IPS DF 4.7 (cell line): ENCODE measurements around the gene HBS1L.
"Not testable (repeated sequence)": the region's sequence is repeated elsewhere in the genome, so short reads cannot be mapped to it uniquely, and the experiment has no call there.

Experiments
- DNase-seq: peaks from one replicate; pipeline ENCODE4 v3.0.0-alpha.2; 2013; ENCODE audit warnings: low spot score; ENCODE audit errors: extremely low read depth

Gene HBS1L

DNA sequence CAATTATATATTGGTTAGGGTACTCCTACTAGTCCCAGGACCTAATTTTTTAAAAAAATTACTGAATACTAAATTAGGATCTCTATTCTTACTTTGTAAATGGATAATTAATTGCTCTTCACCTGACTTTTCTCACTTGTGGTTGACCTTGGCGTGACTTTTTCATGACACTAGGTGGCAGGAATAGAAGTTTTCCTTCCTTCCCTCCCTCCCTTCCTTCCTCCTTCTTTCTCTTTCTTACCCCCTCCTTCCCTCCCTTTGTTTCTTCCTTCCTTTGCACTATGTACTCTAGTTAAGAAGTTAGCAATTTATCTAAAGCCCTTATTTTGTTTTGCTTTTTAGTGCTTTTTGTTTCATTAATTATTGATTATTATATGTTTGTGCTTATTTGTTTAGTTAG, 20.4 kb upstream of the HBS1L start:
- no peak for DNase-seq

DNA sequence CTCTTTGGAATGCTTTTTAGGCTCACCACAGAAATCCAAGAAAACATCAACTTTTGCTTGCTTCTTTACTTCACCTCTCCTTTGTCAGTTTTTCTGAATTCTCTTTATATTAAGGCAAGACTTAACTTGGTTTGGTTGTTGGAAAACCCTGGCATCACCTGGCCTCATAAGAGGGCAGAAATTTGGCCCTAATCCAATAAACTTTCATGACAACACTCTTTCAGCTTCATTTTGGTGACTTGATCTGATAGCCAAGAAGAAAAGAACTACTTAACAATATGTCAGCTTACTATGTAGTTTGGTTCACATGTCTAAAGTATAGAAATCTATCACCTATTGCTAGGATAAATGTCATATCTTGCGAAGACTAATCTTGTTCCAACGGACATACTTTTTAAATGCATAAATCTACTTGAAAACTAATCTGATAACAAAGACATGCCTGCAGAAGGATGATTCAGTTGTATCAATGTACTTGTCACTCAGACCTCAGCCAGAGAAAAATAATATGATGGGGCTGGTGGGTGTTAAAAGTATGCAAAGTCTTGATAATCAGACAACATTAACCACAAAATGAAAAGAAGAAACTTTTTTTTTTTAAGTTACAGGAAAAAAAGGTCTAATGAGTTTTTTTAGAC, 19.3 kb upstream of the HBS1L start:
- no peak for DNase-seq

DNA sequence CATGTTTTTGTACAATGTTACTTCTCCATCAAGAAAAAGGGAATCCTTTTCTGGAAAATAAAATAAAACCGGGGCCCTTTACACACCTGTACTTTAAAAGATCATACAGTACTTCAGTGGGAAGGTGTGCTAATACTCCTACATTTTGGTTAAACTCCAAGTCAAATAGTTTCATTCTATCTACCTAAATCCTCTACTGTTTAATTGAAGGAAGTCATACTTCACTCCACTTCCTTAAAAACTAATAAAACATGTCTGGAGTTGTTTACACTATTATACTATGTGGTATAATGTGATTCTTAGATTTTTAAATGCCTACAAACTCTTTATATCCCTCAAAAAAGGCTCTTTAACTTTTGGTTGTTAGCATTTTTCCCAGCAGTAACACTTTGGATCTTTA, 18.6 kb upstream of the HBS1L start:
- no peak for DNase-seq

DNA sequence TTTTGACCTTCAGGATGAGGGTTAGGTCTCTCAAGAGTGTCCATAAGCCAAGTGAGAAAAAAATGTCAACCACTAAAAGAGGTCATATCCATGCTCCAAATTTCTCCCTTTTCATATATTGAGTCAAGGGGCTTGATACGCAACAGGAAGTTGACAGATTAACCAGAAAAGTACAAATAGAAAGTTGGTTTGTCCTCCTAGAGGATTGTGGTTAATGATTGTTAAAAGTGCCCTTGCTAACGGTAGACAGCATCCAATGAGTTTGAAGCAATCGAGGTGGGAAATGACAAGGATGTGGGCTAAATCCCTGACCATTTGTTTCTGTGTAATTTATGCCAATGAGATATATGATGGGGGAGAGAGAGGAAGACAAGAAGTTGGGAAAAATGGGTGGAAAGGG, 18.1 kb upstream of the HBS1L start:
- DNase-seq = no peak

DNA sequence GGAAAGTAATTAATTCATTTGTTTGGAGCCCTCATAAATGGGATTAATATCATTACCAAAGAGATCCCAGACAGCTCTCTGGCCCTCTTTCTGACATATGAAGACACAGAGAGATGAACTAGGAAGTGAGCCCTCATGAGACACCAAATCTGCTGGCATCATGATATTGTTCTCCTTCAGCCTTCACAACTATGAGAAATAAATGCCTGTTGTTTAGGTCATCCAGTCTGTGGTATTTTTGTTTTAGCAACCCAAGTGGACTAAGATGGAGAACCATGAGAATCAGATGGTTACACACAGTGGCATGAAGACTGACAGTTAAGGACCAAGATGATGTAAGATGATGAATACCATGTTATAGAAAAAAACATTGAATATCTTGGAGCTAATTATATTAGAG, 16.9 kb upstream of the HBS1L start:
- DNase-seq = no peak

DNA sequence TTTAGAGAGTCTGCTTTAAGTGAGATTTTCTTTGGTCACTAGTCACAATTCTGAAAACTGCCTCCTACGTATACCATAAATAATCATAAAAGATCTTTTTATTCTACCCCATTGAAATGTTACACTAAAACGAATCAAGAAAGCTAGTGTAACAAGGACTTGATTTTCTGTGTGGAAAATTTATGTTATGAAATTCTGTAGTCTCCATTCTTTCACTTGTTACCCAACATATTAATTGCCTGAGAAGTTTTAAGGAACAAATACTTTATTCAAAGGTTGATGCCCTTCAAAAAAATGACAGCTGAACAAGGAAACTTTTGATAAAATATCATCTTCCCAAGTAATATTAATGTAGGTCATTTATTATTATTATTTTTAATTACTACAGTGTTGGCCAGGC, 13.3 kb upstream of the HBS1L start:
- DNase-seq = no peak

DNA sequence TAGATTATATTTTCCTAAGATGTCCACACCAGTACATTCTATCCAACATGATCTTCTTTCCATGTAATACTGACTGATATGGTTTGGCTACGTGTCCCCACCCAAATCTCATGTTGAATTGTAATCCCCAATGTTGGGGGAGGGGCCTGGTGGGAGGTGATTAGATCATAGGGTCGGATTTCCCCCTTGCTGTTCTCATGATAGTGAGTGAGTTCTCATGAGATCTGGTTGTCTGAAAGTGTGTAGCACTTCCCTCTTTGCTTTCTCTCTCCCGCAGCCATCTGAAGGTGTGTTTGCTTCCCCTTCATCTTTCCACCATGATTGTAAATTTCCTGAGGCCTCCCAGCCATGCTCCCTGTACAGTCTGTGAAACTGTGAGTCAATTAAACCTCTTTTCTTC, 12.2 kb upstream of the HBS1L start:
- DNase-seq = no peak

DNA sequence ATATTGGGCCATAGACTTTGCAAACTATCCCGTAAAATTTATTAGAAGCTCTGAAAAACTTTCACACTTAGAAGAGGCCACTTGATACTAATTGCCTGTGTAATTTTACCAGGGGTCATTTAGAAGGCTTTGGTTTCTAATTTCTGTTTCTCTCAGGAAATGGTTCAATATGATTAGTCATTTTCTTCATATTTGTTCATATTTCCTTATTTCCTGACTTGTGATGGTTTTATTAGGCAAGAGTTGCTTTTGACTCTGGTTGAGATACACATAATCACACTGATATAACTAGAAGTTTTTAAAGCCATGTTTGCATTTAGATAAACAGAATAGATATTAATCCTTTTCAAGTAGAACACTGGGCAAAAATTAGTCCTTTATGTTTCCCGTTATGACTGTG, 11.8 kb upstream of the HBS1L start:
- DNase-seq = no peak

DNA sequence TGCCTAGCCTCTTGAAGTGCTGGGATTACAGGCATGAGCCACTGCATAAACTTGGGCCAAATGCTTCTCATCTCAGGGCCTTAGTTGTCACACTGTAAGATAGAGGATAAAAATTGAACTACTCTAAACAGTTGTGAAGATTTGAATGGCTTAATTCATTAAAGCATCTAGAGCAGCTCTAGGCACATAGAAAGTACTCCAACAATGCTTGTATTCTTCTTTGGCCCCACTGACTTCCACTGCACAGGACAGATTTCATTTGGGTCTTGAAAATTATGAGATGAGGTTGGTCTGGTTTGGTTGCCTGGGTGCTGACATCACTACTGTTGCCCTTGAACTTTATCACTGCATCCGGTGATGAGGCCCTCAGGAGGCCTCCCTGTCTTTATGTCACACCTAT, 10.0 kb upstream of the HBS1L start:
- no peak for DNase-seq

DNA sequence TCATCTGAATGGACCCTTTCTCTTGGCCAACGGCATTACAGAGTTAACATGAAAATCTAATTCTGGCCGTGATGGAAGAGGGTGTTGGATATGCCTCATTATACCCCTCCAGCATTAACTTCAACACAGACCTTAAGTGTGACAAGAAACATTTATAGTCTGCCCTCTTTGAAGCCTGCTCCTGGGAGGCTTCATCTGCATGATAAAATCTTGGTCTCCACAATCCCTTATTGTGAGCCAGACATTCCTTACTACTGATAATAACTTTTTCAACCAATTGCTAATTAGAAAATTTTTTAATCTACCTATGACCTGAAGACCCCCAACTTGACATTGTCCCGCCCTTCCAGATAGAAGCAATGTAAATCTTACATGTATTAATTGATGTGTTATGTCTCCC, 9.3 kb upstream of the HBS1L start:
- no peak for DNase-seq

DNA sequence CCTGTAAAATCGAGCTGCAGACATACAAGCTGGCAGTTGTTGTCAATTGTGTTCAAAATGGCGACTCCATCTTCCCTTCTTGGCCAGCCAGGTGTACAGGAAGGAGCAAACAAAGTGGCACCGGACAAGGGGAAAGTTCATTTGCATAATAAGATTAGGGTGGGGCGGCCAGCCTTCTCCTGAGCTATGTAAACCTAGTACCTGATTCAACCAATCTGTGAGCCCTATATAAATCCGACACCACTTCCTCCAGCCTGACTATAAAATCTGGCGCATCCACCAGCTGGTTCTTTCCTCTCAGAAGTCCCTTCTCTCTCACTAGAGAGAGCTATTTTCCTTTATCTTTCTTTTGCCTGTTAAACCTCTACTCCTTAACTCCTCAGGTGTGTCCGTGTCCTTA, 8.1 kb upstream of the HBS1L start:
- DNase-seq = no peak

DNA sequence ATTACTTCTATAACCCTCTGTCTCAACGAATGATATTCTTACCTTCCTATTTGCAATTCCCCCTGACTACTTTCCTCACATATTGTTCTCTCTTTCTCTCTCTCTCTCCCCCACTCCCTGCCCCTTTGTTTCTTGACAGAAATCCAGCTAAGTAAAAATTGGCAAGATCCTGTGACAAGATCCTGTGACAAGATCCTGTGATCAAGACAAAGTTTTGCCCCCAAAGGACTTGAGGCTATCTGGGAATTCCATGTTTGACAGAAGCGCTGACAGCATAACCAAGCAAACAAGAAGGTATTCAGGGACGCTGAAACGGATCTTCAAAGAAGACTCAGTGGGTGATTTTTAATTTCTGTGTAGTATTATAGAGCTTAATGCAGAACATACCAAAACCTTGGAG, 5.5 kb upstream of the HBS1L start:
- no peak for DNase-seq

DNA sequence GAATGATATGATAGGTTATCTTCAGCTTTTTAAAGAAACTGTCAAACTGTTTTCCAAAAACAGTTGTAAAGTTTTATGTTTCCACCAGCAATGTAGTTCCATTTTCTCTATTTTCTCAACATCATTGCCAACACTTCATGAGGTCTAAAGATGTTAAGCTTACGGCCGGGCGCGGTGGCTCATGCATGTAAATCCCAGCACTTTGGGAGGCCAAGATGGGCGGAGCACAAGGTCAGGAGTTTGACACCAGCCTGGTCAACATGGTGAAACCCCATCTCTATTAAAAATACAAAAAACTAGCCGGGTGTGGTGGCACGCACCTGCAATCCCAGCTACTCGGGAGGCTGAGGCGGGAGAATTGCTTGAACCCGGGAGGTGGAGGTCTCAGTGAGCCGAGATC, 3.7 kb upstream of the HBS1L start:
- not testable (repeated sequence) for DNase-seq

DNA sequence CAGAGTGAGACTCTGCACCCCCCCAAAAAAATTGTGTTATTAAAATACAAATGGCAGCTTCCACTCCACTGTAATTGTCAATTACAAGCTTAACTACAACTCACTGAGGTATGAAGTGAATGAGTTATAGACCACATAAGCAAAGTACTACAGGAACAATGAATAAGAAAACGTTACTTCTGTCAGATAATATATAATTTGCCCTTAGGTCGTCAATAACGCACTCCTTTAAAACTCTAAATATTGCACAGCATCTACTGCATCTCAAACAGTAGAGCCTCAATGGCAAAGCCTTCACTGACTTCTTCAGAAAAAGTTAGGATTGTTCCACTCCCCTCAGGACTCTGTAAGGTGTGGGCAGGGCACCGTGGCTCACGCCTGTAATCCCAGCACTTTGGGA, 2.0 kb upstream of the HBS1L start:
- no peak for DNase-seq

DNA sequence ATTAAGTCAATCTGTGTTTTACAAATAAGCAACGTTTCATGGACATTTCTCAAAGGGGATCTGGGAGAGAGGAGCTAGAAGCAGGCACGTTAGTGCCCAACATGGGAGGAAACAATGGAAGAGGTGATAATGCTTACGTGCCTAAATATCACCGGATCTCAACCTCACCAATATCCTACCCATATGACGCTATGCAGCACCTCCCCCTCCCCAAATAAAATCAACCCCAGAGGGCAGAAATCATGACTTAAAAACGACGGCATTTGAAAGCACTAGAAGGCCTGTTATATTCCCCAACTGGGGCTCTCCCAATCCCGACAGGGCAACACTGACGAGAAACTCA, 425 bp downstream of the HBS1L start:
- no peak for DNase-seq

DNA sequence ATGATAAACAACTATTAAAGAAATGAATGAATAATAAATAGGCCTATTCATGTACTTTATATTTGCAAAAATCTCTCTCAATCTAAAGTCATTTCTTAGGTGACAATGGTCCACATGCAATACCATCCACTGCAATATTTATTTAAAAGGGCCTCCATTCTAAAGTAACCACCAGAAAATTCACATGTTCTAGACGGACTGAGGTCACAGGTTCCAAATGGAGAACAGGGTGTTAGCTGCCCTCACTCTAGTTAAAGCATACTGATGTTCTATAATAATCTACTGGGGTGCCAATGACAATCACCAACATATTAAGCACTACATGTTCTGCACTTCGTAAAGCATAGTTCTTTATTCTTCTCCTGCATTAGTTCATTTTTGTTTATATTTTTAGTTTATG, 1.2 kb downstream of the HBS1L start:
- no peak for DNase-seq

DNA sequence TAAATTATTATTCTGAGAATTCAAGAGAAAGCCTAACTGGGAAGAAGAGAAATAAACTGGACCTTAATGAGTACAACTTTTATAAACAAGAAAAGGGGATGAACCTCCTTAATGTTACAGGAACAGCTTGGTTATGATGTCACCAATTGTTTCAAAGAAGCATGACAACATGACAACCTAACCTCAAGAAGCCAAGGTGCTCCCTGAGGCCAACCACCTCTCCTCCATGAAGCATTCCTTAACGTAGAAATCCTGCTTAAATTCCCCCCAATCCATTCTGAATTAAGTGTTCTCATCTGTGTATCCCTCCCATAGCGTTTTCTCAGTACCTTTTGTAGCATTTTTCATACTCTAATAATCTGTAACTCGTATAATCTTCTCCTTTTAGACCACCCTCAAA, 1.7 kb downstream of the HBS1L start:
- no peak for DNase-seq

DNA sequence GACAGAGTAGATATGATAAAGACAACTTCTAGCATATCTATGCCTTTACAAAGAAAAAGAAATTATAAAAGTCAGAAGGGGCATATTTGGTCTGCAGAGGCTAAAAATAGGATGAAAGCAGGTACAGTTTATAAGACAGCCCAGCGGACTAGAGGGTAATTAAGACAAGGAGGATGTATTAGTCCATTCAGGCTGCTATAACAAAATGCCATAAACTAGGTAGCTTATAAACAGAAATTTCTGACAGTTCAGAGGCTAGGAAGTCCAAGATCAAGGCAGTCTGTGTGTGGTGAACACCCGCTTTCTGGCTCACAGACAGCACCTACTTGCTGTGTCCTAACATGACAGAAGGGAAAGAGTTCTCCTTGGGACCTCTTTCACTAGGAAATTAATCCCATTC, 5.7 kb downstream of the HBS1L start:
- DNase-seq = no peak

DNA sequence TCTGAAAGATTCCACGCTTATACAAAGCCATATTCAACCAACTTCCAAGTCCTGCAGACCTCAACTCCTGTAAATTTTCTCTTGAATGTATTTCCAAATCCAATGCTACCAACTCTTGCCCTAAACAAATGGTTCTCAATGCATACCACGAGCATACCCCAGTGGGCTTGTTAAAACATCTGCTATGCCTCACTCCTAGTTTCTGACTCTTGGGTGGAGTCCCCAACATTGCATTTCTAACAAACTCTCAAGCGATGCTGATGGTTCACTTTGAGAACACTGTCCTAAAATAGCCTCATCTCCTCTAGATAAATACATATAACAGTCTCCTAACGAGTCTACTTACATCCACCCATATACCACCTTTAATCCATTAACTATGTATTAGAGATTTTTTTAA, 7.3 kb downstream of the HBS1L start:
- no peak for DNase-seq

DNA sequence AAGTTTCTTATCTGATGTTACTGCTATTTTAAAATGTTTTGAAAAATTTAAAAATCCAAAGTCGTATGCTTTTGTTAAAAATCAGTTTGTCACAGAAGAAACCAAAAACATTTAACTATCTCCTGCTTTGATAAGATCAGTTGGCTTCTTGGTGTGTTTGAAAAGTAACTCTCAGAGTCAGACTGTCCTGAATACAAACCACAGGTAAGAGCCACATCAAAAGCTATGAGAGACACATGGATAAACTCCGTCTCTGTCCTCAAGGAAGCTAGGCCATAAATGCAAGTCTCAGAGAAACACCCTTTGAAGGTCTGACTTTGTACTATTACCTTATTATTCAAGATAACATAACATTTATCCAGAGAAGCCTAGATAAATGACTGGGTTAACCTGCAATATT, 7.7 kb downstream of the HBS1L start:
- DNase-seq = no peak

DNA sequence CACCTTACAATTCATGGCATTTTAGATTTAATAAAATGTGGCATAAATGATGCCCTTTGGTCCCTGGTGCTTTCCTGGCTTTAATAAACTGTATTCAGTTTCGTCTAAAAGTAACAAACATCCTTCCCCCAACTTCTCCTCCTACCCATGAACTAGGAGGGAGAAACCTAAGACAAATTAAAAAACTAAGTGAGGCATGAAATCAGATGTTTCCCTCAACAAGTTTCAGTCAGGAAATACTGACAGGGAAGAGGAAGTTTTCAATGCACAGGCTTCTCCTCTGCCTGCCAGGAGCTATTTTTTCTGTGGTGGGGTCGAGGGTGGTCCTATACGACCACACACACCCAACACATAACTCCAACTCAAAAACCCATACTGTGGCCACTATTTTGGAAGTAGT, 10.0 kb downstream of the HBS1L start:
- no peak for DNase-seq

DNA sequence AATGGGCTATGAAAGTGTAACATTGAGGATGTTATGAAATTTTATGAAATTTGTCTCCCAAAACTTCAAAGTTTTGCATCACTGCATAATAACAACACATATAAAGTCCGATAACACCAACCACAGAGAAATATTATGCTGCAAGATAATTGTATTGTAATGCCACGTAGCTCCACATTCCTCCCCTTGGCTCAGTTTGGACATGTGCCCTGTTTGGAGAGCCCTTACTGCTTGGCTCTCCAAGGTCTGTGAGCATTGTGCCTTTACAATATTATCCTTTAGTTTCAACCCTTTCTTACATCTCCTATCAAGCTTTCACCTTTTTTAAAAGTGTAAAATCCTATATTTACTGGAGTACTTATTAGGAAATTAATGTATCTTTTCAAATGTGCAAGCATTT, 10.8 kb downstream of the HBS1L start:
- DNase-seq = no peak

DNA sequence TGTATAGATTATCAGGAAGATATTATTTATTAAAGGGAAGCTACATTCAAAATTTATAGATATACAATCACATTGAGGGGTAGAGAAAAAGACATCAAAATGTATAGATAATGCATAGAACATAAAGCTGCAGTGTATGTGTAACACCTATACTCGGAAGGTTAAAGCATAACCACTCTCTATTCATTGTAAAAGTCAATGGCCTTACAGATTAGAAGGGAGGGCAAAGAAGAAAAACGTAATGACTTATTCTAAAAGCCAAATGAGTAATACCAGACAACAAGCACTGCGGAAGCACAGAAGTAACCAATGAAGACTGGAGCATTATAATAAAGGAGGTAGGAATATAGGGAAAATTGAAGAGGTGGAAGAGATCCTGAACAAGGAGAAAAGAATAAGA, 11.3 kb downstream of the HBS1L start:
- DNase-seq = no peak

DNA sequence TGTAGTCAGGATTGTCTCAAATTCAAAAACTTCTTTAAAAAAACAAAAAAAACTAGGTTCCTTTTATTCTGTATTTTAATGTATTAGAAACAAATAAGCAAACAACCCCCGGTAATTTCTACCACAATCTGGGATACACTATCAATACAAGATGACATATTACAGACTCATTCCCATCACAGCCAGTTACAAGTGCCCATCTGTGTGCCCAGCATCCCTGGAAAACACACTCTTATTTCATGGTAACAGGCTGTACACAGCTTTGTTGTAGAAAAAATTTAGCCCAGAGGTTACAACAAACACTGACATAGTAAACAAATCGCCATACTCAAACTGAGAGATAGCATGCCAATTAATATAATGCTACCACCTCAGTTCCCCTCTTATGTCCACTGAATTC, 16.3 kb downstream of the HBS1L start:
- no peak for DNase-seq
